Heart right ventricle (tissue), 16 donors: ENCODE data around the gene SLC8A1. TPM values are rescaled to one million over a fixed set of nuclear protein-coding genes. Genes with fewer than 3 reads are reported as not detected.
A peak's percentile ranks its signal among the peaks of the same experiment; 100 is the strongest.

Experiments used
- ATAC-seq, 8 donors: fragments of 200-7000 bp; cut with Tn5 transposase; one replicate each; pipeline ENCODE4 v1.9.1; 2020; ENCODE audit warnings: mild to moderate bottlenecking in 8 of 8, moderate library complexity in 8 of 8, moderate number of reproducible peaks in 1 of 8
- DNase-seq, 2 donors: peaks; one replicate each; pipeline ENCODE4 v3.0.0-alpha.2; 2020
- H3K27ac ChIP-seq, 10 donors: fragments of 200-600 bp; sonication (generic) in 2 of 10; one replicate each; pipeline versions ENCODE4 v1.5.0 to v1.8.0; 2020 to 2022; ENCODE audit warnings: mild to moderate bottlenecking in 3 of 10
- H3K27me3 ChIP-seq, 7 donors: fragments of 200-600 bp; one replicate each; pipeline ENCODE4 v1.8.0; 2021 to 2022; ENCODE audit warnings: mild to moderate bottlenecking in 2 of 7
- H3K36me3 ChIP-seq, 9 donors: fragments of 200-600 bp; sonication (generic) in 1 of 9; one replicate each; pipeline versions ENCODE4 v1.5.0 to v1.8.0; 2020 to 2022; ENCODE audit warnings: mild to moderate bottlenecking in 2 of 9
- H3K4me1 ChIP-seq, 9 donors: fragments of 200-600 bp; sonication (generic) in 1 of 9; one replicate each; pipeline versions ENCODE4 v1.5.0 to v1.8.0; 2020 to 2022; ENCODE audit warnings: mild to moderate bottlenecking in 4 of 9
- H3K4me3 ChIP-seq, 10 donors: fragments of 200-600 bp; sonication (generic) in 2 of 10; one replicate each; pipeline versions ENCODE4 v1.5.0 to v1.8.0; 2020 to 2022; ENCODE audit warnings: mild to moderate bottlenecking in 7 of 10, moderate library complexity in 2 of 10
- H3K9me3 ChIP-seq, 11 donors: fragments of 200-600 bp in 10 of 11; sonication (generic) in 2 of 11; one replicate each; pipeline versions ENCODE4 v1.5.0 to v1.8.0; 2013 to 2022; ENCODE audit warnings: mild to moderate bottlenecking in 2 of 11, control low read depth in 1 of 11, moderate library complexity in 1 of 11
- CTCF ChIP-seq, 9 donors: fragments of 200-600 bp; sonication (generic) in 2 of 9; IDR thresholded peaks; one replicate each; pipeline versions ENCODE4 v1.5.0 to v1.8.0; 2021 to 2022; ENCODE audit warnings: antibody characterized with exemption in 9 of 9, mild to moderate bottlenecking in 5 of 9, moderate library complexity in 1 of 9
- WGBS, 2 donors: extraction: QIAGEN DNeasy Blood & Tissue Kit; methylation state at CpG; one replicate each; pipeline ENCODE4 v1.1.7; 2013; ENCODE audit warnings: inconsistent platforms in 1 of 2; 5-methylcytosine and 5-hydroxymethylcytosine counted together
- intact Hi-C, 10 donors: fragments of 100-400 bp; cut with DNase I; formaldehyde crosslinking; loops; one replicate each; pipeline versions ENCODE4 v1.11.1 to v1.14.2; 2022
- polyA plus RNA-seq, 2 donors: library from polyadenylated mRNA; stranded (reverse); fragments of 200-250 nt; gene quantifications; one replicate each; pipeline ENCODE4 v1.2.3, GENCODE V29; 2013
- total RNA-seq, 10 donors: library from RNA; stranded (reverse); fragmentation: NEBNext Ultra II Directional in 3 of 10; extraction: Animal tissue kit (Norgen Biotek cat#: 25700) in 3 of 10; gene quantifications; one replicate each; pipeline versions ENCODE4 v1.2.1 to v1.2.4, GENCODE V29; 2021 to 2023
- donor health status: Arrhythmogenic right ventricular cardiomyopathy.
- donor health status: ischemic (EF 13 %, LVEDD 7.1; RV severe dilation, severe dysfunction).
- donor health status: healthy with polysubstance abuse.
- donor health status: DM: no; HTN: yes; CAD: no.
- donor health status: DM: no; HTN: no; CAD: no.
- donor health status: ischemic (EF 25% LVEDD 6.9; RV normal size, moderate dysfunction).
- donor health status: ischemic (EF 25% LVEDD 5.7; RV mildly dilated, moderate dysfunction).
- donor health status: healthy.
- donor health status: DM: yes; HTN: yes; CAD: no.
- donor health status: Ischemic cardiomyopathy.
- donor health status: ischemic (EF 35%, LVEDD 5.7; RV mildly dilated, moderate dysfunction).
- donor health status: nonischemic (EF 11% LVEDD 7.7; RV severe dilation, severe dysfunction).
- donor health status: DM: yes; HTN: yes; CAD: no.
- donor health status: PGD.
- donor health status: ischemic (EF 29% LVEDD 5.4; RV normal size, mild dysfunction).
- donor health status: nonischemic (EF 23%, LVEDD 6.1; RV moderate dilation, normal function).

The SLC8A1 gene
- total and polyA plus RNA-seq, 12 donors, result 11.1 to 1,497 (median 1,067) TPM

GRCh38 chr2:40324656-40325055, 127.2 kb downstream of the SLC8A1 start:
- no peaks in the 10 kb centered on the region for H3K27me3 ChIP-seq
- WGBS, 2 donors, result 71 to 74% methylated on average over 1 of the region's 1 CpG
- intact Hi-C loops, result no loop called here
- ATAC-seq (no peak), DNase-seq (no peak)
- no peaks in the 10 kb centered on the region for H3K9me3 ChIP-seq
- peak overlapping the region in 3 of 10 donors; percentile 3 to 38 (median 12) for H3K27ac ChIP-seq
- peaks cover 0 to 11% (median 0%) of the 10 kb centered on the region in 9 donors for H3K36me3 ChIP-seq
- no peak overlapping the region for H3K4me3 ChIP-seq
- TF ChIP-seq CTCF (IDR thresholded peaks at IDR 0.05), result no peak
- H3K4me1 ChIP-seq, result peaks cover 3 to 77% (median 29%) of the 10 kb centered on the region in 9 donors

- intact Hi-C loops, result no loop called here
- Histone ChIP-seq H3K27ac (peak overlapping the region in 1 of 10 donors; percentile 34), H3K9me3 (no peaks in the 10 kb centered on the region), H3K27me3 (no peaks in the 10 kb centered on the region), H3K4me3 (no peak overlapping the region), H3K36me3 (peaks cover 0 to 11% (median 0%) of the 10 kb centered on the region in 9 donors), H3K4me1 (peaks cover 0 to 78% (median 36%) of the 10 kb centered on the region in 9 donors)
- no peak for TF ChIP-seq CTCF (IDR thresholded peaks at IDR 0.05)
- ATAC-seq (no peak), DNase-seq (no peak)
- WGBS, 2 donors, result 75 to 83% methylated on average over 2 of the region's 2 CpGs
Measured at GRCh38 chr2:40321822-40322221, 130.1 kb downstream of the SLC8A1 start.

- Histone ChIP-seq H3K27ac (peak overlapping the region in 1 of 10 donors; percentile 34), H3K9me3 (no peaks in the 10 kb centered on the region), H3K27me3 (no peaks in the 10 kb centered on the region), H3K4me1 (peaks cover 0 to 83% (median 37%) of the 10 kb centered on the region in 9 donors), H3K4me3 (no peak overlapping the region), H3K36me3 (peaks cover 0 to 11% (median 0%) of the 10 kb centered on the region in 9 donors)
- ATAC-seq (no peak), DNase-seq (no peak)
- 76 to 79% methylated on average over 7 of the region's 7 CpGs for WGBS, 2 donors
- TF ChIP-seq CTCF (IDR thresholded peaks at IDR 0.05), result no peak
- intact Hi-C loops, result no loop called here
Measured at GRCh38 chr2:40321016-40321623, 130.8 kb downstream of the SLC8A1 start.

- no peak overlapping the region for H3K4me3 ChIP-seq
- TF ChIP-seq CTCF (IDR thresholded peaks at IDR 0.05), result no peak
- intact Hi-C loops, result no loop called here
- H3K4me1 ChIP-seq, result peaks cover 0 to 77% (median 28%) of the 10 kb centered on the region in 9 donors
- peak overlapping the region in 3 of 10 donors; percentile 1 to 36 (median 19) for H3K27ac ChIP-seq
- DNase-seq (no peak), ATAC-seq (peak in 3 of 8 donors; percentile 14 to 43 (median 36))
- peaks cover 0 to 14% (median 10%) of the 10 kb centered on the region in 11 donors for H3K9me3 ChIP-seq
- WGBS, 2 donors, result 30 to 49% methylated on average over 3 of the region's 3 CpGs
- H3K27me3 ChIP-seq, result no peaks in the 10 kb centered on the region
- peaks cover 0 to 11% (median 0%) of the 10 kb centered on the region in 9 donors for H3K36me3 ChIP-seq
Measured at GRCh38 chr2:40318921-40319320, 133.0 kb downstream of the SLC8A1 start.
